ENCODE results near the gene CSRNP3. TPM values are rescaled to one million over a fixed set of nuclear protein-coding genes. Genes with fewer than 3 reads are reported as not detected.

Gene CSRNP3
- total RNA-seq, 1 donor from 2014 or later, result 1.9 TPM

GRCh38 chr2:165691615-165692014 lies 222.1 kb downstream of the CSRNP3 start:
- H3K9me3 ChIP-seq, result no peaks in the 10 kb centered on the region
- H3K36me3 ChIP-seq, result no peaks in the 10 kb centered on the region
- ATAC-seq (no peak), DNase-seq (no peak)
- no peak overlapping the region for H3K4me3 ChIP-seq
- intact Hi-C loops (cut with DNase I), result loop anchor here (10.0 kb wide), 1 partner anchor 287 kb away; no protein-coding TSS in a partner anchor
- H3K27me3 ChIP-seq, result no peaks in the 10 kb centered on the region
- H3K27ac ChIP-seq, result no peak overlapping the region
- no peaks in the 10 kb centered on the region for H3K4me1 ChIP-seq
- TF ChIP-seq CTCF (IDR thresholded peaks at IDR 0.05), result no peak

GRCh38 chr2:165692906-165693305 lies 223.4 kb downstream of the CSRNP3 start:
- intact Hi-C loops (cut with DNase I), result loop anchor here (10.0 kb wide), 1 partner anchor 288 kb away; no protein-coding TSS in a partner anchor
- no peak for TF ChIP-seq CTCF (IDR thresholded peaks at IDR 0.05)
- H3K9me3 ChIP-seq, result no peaks in the 10 kb centered on the region
- ATAC-seq (no peak), DNase-seq (no peak)
- H3K4me3 ChIP-seq, result no peak overlapping the region
- H3K36me3 ChIP-seq, result no peaks in the 10 kb centered on the region
- no peaks in the 10 kb centered on the region for H3K27me3 ChIP-seq
- no peaks in the 10 kb centered on the region for H3K4me1 ChIP-seq
- no peak overlapping the region for H3K27ac ChIP-seq

GRCh38 chr2:165693838-165694237 lies 224.3 kb downstream of the CSRNP3 start:
- Histone ChIP-seq H3K9me3 (no peaks in the 10 kb centered on the region), H3K27ac (no peak overlapping the region), H3K4me3 (no peak overlapping the region), H3K4me1 (no peaks in the 10 kb centered on the region), H3K36me3 (no peaks in the 10 kb centered on the region), H3K27me3 (no peaks in the 10 kb centered on the region)
- intact Hi-C loops (cut with DNase I), result loop anchor here (10.0 kb wide), 1 partner anchor 289 kb away; no protein-coding TSS in a partner anchor
- ATAC-seq (no peak), DNase-seq (no peak)
- TF ChIP-seq CTCF (IDR thresholded peaks at IDR 0.05), result no peak

- ATAC-seq, result no peak
- intact Hi-C loops (cut with DNase I), result loop anchor here (10.0 kb wide), 1 partner anchor 293 kb away; no protein-coding TSS in a partner anchor
- H3K27ac ChIP-seq, result no peak overlapping the region
These were observed 228.4 kb downstream of the CSRNP3 start for GRCh38 chr2:165697748-165698443.

DNA sequence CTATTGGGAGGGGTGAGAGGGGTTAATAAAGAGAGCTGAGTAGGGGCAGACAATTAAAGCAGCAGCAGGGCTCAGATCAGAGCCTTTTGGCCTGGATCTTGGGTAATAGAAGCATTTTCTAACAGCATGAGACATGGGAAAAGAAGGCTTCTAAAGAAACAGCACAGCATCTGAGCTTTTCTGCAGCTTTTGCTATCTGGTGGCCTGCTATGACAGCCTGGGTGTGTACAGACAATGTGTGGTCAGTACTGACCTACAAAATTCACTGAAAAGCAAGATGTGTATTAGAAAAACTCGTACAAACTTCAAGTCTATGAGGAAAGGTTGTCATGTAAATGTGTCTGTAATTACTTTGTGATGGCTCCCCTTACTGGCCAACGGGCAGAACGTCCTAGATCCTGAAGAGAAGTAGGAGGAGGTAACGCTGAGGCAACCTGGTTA lies 229.0 kb downstream of the CSRNP3 start:
- peak; percentile 78 for ATAC-seq
- no peak overlapping the region for H3K4me3 ChIP-seq
- TF ChIP-seq CTCF (IDR thresholded peaks at IDR 0.05), result peak; percentile 50
- DNase-seq, result no peak
- no peaks in the 10 kb centered on the region for H3K4me1 ChIP-seq
- H3K27ac ChIP-seq, result no peak overlapping the region
- no peaks in the 10 kb centered on the region for H3K36me3 ChIP-seq
- intact Hi-C loops (cut with DNase I), result loop anchor here (10.0 kb wide), 1 partner anchor 294 kb away; no protein-coding TSS in a partner anchor
- no peaks in the 10 kb centered on the region for H3K9me3 ChIP-seq
- H3K27me3 ChIP-seq, result no peaks in the 10 kb centered on the region

More at GRCh38 chr2:165697748-165698443, 228.4 kb downstream of the CSRNP3 start:
- DNase-seq, result no peak
- Histone ChIP-seq H3K4me1 (no peaks in the 10 kb centered on the region), H3K9me3 (no peaks in the 10 kb centered on the region), H3K36me3 (no peaks in the 10 kb centered on the region), H3K27me3 (no peaks in the 10 kb centered on the region), H3K4me3 (no peak overlapping the region)
- TF ChIP-seq CTCF (IDR thresholded peaks at IDR 0.05), result no peak
